HepG2 (cell line): ENCODE measurements around the gene IFIT1. TPM values are rescaled to one million over a fixed set of nuclear protein-coding genes. Genes with fewer than 3 reads are reported as not detected.

Experiments used
- ATAC-seq: fragments of 200-7000 bp; cut with Tn5 transposase; 3 replicates; pipeline ENCODE4 v1.9.1; 2020; ENCODE audit warnings: mild to moderate bottlenecking, moderate library complexity
- BruUV-seq: library from RNA; stranded (reverse); fragments of 400-500 nt; replicated peaks from 2 replicates; lab custom pipeline; 2021; lab: Mats Ljungman, UMichigan
- CTCF ChIA-PET: fragments of 300-600 bp; formaldehyde crosslinking; extraction: SDS; loops from one replicate; lab custom pipeline; 2021; ENCODE audit warnings: low total read pairs, inconsistent platforms, low intra/inter-chr PET ratio; lab: Yijun Ruan, JAX
- POLR2A ChIA-PET: fragments of 350-600 bp; sonication (Branson Sonifier 250); formaldehyde crosslinking; loops from one replicate; lab custom pipeline; 2020; ENCODE audit warnings: antibody characterized with exemption, inconsistent platforms; lab: Yijun Ruan, JAX
- DNase-seq: peaks from one replicate; pipeline ENCODE4 v3.0.0-alpha.2; 2015; ENCODE audit warnings: low spot score
- FAIRE-seq: peaks from 3 replicates; lab custom pipeline; 2011; peaks lifted over from hg19 to GRCh38; lab: Jason Lieb, UNC
- H2AFZ ChIP-seq: one replicate; pipeline ENCODE4 v1.6.1; 2011; ENCODE audit warnings: low read length, inconsistent platforms
- H3K27ac ChIP-seq: fragments of 300-600 bp; 3 replicates; pipeline ENCODE4 v1.8.0; 2011; ENCODE audit warnings: mixed run types, mild to moderate bottlenecking, mixed read lengths, low read length, inconsistent platforms; ENCODE audit not compliant: insufficient read depth; ENCODE audit errors: extremely low read length
- H3K27me3 ChIP-seq, 2 experiments: fragments of 200-600 bp in 1 of 2; 2 replicates in 1 of 2; 3 replicates in 1 of 2; pipeline versions ENCODE4 v1.6.0 to v1.8.0; 2011; ENCODE audit warnings: low read length in 2 of 2, mild to moderate bottlenecking in 2 of 2, moderate library complexity in 2 of 2, inconsistent platforms in 1 of 2; ENCODE audit not compliant: insufficient read depth in 2 of 2, control insufficient read depth in 1 of 2
- H3K36me3 ChIP-seq, 2 experiments: fragments of 200-600 bp in 1 of 2; replicated peaks in 1 of 2; 2 replicates in 1 of 2; 3 replicates in 1 of 2; pipeline versions ENCODE4 v1.5.1 to v1.8.0; 2011; ENCODE audit warnings: low read length in 2 of 2, inconsistent platforms in 1 of 2; ENCODE audit not compliant: insufficient read depth in 2 of 2, control insufficient read depth in 1 of 2
- H3K4me1 ChIP-seq: 2 replicates; pipeline ENCODE4 v1.5.1; 2012; ENCODE audit warnings: low read length, inconsistent platforms; ENCODE audit not compliant: insufficient read depth
- H3K4me2 ChIP-seq: 2 replicates; pipeline ENCODE4 v1.6.0; 2011; ENCODE audit warnings: low read depth, low read length, inconsistent platforms
- H3K4me3 ChIP-seq, 3 experiments: fragments of 200-600 bp in 1 of 3; sonication (generic), shearing (Covaris generic) in 1 of 3; replicated peaks in 1 of 3; 2 replicates each; pipeline ENCODE4 v1.5.1; 2011 to 2016; ENCODE audit warnings: low read length in 3 of 3, inconsistent platforms in 2 of 3, low read depth in 2 of 3, mild to moderate bottlenecking in 2 of 3, control low read depth in 1 of 3, mixed read lengths in 1 of 3; ENCODE audit not compliant: insufficient read depth in 1 of 3
- H3K79me2 ChIP-seq: one replicate; pipeline ENCODE4 v1.6.1; 2011; ENCODE audit warnings: low read length, inconsistent platforms; ENCODE audit not compliant: insufficient read depth
- H3K9ac ChIP-seq: 2 replicates; pipeline ENCODE4 v1.6.0; 2011; ENCODE audit warnings: mild to moderate bottlenecking, low read depth, low read length, inconsistent platforms; ENCODE audit not compliant: insufficient read depth
- H3K9me3 ChIP-seq: 2 replicates; pipeline ENCODE4 v1.5.1; 2012; ENCODE audit warnings: mild to moderate bottlenecking, low read length
- H4K20me1 ChIP-seq: 2 replicates; pipeline ENCODE4 v1.6.0; 2011; ENCODE audit warnings: inconsistent platforms, mild to moderate bottlenecking, low read length, moderate library complexity; ENCODE audit not compliant: insufficient read depth
- ATF5 ChIP-seq: sonication (generic); formaldehyde crosslinking; IDR thresholded peaks from 2 replicates; pipeline ENCODE4 v1.4.0; 2020; ENCODE audit warnings: mild to moderate bottlenecking, low read depth, missing genetic modification reagents
- ATF7 ChIP-seq, 2 experiments: fragments of 450-650 bp in 1 of 2; sonication (generic) in 1 of 2; formaldehyde crosslinking in 1 of 2; IDR thresholded peaks; 2 replicates each; pipeline versions ENCODE4 v1.4.0 to v1.6.1; 2016 to 2020; ENCODE audit warnings: antibody characterized with exemption in 1 of 2, mild to moderate bottlenecking in 1 of 2, missing genetic modification reagents in 1 of 2
- RBAK ChIP-seq: sonication (generic); formaldehyde crosslinking; IDR thresholded peaks from 2 replicates; pipeline ENCODE4 v1.5.1; 2020; ENCODE audit warnings: mild to moderate bottlenecking, missing genetic modification reagents
- ZNF564 ChIP-seq: sonication (generic); formaldehyde crosslinking; IDR thresholded peaks from 2 replicates; pipeline ENCODE4 v1.8.1; 2023; ENCODE audit warnings: mild to moderate bottlenecking, missing genetic modification reagents
- ZNF704 ChIP-seq: sonication (generic); formaldehyde crosslinking; IDR thresholded peaks from 2 replicates; pipeline ENCODE4 v1.8.1; 2023; ENCODE audit warnings: mild to moderate bottlenecking, inconsistent platforms, moderate library complexity, missing genetic modification reagents, borderline replicate concordance
- ZNF749 ChIP-seq: sonication (generic); formaldehyde crosslinking; IDR thresholded peaks from 2 replicates; pipeline ENCODE4 v1.8.0; 2022; ENCODE audit warnings: mild to moderate bottlenecking, missing genetic modification reagents, moderate library complexity, borderline replicate concordance
- in situ Hi-C: cut with HindIII; loops from 2 replicates; pipeline ENCODE4 v1.10.0; 2017; ENCODE audit warnings: low pct_unique_long_range_greater_than_20kb; ENCODE audit not compliant: extremely low pct_ligation_motif_present
- intact Hi-C: fragments of 100-400 bp; cut with micrococcal nuclease; formaldehyde crosslinking; loops from one replicate; pipeline ENCODE4 v1.10.0; 2022; ENCODE audit not compliant: unreplicated experiment
- polyA plus RNA-seq, 8 experiments: library from polyadenylated mRNA; depleted of rRNA in 3 of 8; stranded (reverse) in 7 of 8; unstranded in 1 of 8; fragments of >200 nt; fragmentation: Illumina TruSeq in 4 of 8; extraction: Trizol in 4 of 8; gene quantifications; 2 replicates each; pipeline versions ENCODE4 v1.2.1 to v1.2.3, GENCODE V29; 2011 to 2016; ENCODE audit warnings: low read depth in 4 of 8, missing spikeins in 1 of 8, mixed read lengths in 1 of 8; ENCODE audit not compliant: insufficient read depth in 1 of 8
- total RNA-seq, 5 experiments: library from RNA; depleted of rRNA; stranded (reverse); fragments of >200 nt; fragmentation: Illumina TruSeq; extraction: Trizol; gene quantifications; 2 replicates each; pipeline ENCODE4 v1.2.3, GENCODE V29; 2016; ENCODE audit warnings: low read depth in 1 of 5

IFIT1 gene
- total and polyA plus RNA-seq, 2 of the 13 experiments (the other 11 are each of a cell fraction or from before 2014, with no cell fraction given) = 1.5 to 5.5 TPM

- intact Hi-C loops (no loop called here), in situ Hi-C loops (no loop called here)
- no peak overlapping the region for H3K9ac ChIP-seq
- no peak overlapping the region for H3K4me2 ChIP-seq
- no peaks in the 10 kb centered on the region for H3K4me1 ChIP-seq
- H3K27ac ChIP-seq = no peak overlapping the region
- H3K79me2 ChIP-seq = no peaks in the 10 kb centered on the region
- ChIA-PET POLR2A (no interaction called here), CTCF (no interaction called here)
- FAIRE-seq (no peak), DNase-seq (no peak), ATAC-seq (no peak)
- TF ChIP-seq ZNF749 (no peak), ATF7 (IDR thresholded peaks at IDR 0.05) (no peak), ATF7 (CRISPR knock-in tag; IDR thresholded peaks at IDR 0.05) (no peak), ZNF704 (CRISPR knock-in tag) (no peak), ATF5 (CRISPR knock-in tag) (no peak), ZNF564 (CRISPR knock-in tag) (no peak)
- H2AFZ ChIP-seq = no peak overlapping the region
- no peaks in the 10 kb centered on the region for H3K36me3 ChIP-seq
- H4K20me1 ChIP-seq = no peaks in the 10 kb centered on the region
- H3K27me3 ChIP-seq = no peaks in the 10 kb centered on the region
- H3K4me3 ChIP-seq = no peak overlapping the region
- no TSS peak for BruUV-seq
- H3K9me3 ChIP-seq = no peaks in the 10 kb centered on the region
Observed at GRCh38 chr10:89360157-89360556, 32.3 kb upstream of the IFIT1 start.

GRCh38 chr10:89362929-89363328 is 29.5 kb upstream of the IFIT1 start:
- Histone ChIP-seq H3K27ac (no peak overlapping the region), H3K4me2 (no peak overlapping the region), H3K4me1 (no peaks in the 10 kb centered on the region), H3K9me3 (no peaks in the 10 kb centered on the region), H3K27me3 (no peaks in the 10 kb centered on the region), H2AFZ (no peak overlapping the region), H3K79me2 (no peaks in the 10 kb centered on the region), H3K9ac (no peak overlapping the region)
- ChIA-PET POLR2A (no interaction called here), CTCF (no interaction called here)
- DNase-seq = no peak
- in situ Hi-C loops (no loop called here), intact Hi-C loops (no loop called here)
- no peak for FAIRE-seq
- no peak for TF ChIP-seq RBAK (CRISPR knock-in tag)
- TF ChIP-seq, all 625 proteins: peak for 0
- Histone ChIP-seq H3K4me3 (no peak overlapping the region), H3K36me3 (no peaks in the 10 kb centered on the region), H4K20me1 (no peaks in the 10 kb centered on the region)
- BruUV-seq = no TSS peak
- ATAC-seq = no peak
